ENCODE measurements around the gene HMMR.
A peak's percentile ranks its signal among the peaks of the same experiment; 100 is the strongest.

HMMR gene

DNA sequence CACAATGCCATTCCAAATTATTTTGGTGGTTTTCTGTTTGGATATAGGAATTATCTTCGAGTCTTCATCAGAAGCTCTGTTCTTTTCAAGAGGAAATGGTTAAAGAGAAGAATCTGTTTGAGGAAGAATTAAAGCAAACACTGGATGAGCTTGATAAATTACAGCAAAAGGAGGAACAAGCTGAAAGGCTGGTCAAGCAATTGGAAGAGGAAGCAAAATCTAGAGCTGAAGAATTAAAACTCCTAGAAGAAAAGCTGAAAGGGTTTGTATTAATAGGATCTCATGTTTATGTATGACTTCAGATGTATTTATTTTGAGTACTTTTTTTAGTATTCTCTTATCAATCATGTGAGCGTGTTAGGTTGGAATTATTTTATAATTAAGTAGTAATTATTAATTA, 15.0 kb downstream of the HMMR start:
- no peak for DNase-seq
- TF ChIP-seq POLR2A (IDR thresholded peaks at IDR 0.05; ENCODE audit: low read length) = no peak
- TF ChIP-seq GATA1 (IDR thresholded peaks at IDR 0.05; ENCODE audit: low read depth, low read length) = no peak

DNA sequence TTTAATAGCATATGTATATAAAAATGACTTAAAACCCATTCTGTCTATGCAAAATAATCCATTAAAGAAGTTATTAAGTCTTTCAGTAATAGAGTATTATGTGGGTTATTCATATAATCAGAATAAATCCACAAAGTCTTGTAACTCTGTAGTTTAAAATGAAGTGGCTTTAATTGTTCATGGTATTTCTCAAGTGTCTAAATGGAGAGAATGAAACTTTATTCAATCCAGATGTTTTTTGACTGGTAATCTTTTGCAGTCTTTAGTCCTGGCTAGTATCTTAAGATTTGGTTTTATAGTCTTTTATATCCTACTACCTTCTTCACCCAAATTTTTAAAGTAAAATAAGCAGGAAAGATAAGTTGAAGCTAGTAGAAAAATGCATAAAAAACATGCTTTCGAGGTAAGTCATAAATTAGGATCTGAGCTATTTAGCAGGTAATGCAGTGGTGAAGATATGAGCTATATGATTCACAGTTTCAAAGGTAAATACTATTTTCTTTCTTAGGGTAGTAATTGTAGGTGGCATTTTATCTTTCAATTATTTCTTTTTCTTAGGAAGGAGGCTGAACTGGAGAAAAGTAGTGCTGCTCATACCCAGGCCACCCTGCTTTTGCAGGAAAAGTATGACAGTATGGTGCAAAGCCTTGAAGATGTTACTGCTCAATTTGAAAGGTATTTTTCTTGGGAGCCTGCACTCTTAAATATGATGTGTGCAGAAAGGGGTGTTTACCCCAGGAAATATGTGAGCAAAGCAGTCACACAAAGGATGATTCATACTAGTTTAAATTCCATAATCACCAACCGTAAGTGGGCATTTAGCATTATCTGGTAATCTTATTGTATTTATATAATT, 17.9 kb downstream of the HMMR start:
- DNase-seq = no peak

DNA sequence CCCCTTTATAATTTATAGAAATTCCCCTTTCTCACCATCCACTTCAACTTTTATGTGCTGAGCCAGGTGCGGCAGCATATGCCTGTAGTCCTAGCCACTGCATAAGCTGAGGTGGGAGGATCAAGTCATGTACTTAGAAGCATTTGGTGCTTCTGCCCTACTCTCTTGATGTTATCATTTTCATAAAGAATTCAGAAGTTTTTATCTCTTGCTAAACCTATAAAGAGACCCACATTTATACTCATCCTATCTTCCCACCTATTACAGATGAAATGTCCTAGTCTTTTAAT, 18.5 kb downstream of the HMMR start:
- no peak for DNase-seq
- TF ChIP-seq GATA1 (IDR thresholded peaks at IDR 0.05; ENCODE audit: low read depth, low read length) (no peak), POLR2A (IDR thresholded peaks at IDR 0.05; ENCODE audit: low read length) (no peak)

More for the DNA sequence above, 17.9 kb downstream of the HMMR start:
- TF ChIP-seq POLR2A (IDR thresholded peaks at IDR 0.05; ENCODE audit: low read length) = no peak
- TF ChIP-seq GATA1 (IDR thresholded peaks at IDR 0.05; ENCODE audit: low read depth, low read length) = no peak

DNA sequence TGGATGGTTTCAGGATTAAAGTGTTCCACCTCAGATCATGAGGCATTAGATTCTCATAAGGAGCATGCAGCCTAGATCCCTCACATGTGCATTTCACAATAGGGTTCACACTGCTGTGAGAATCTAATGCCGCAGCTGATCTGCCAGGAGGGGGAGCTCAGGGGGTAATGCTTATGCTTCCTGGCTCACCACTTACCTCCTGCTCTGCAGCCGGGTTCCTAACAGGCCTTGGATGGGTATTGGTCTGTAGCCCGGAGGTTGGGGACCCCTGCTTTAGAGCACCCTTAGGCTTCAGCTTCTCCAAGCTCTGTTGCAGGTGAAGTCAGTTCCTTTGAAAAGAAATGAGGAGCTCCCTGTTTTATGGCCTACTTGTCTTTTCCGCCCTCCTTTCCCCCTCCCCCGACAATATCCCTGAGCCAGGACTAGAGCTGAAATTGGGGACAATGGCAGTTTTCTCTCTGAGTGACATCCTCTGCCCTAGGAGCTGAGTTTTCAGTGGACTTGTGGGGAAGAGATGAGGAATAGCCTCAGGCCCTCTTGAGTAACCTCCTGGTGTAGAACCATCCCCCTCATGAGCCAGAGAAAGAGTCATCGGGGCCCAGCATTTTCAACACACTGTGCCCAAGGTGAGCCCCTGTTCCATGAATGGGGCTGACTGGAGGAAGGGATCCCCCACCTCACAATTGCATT, 28.8 kb downstream of the HMMR start:
- peak in 1 of 2 experiments; percentile 22 for DNase-seq
- no peak for TF ChIP-seq POLR2A (IDR thresholded peaks at IDR 0.05; ENCODE audit: low read length)

DNA sequence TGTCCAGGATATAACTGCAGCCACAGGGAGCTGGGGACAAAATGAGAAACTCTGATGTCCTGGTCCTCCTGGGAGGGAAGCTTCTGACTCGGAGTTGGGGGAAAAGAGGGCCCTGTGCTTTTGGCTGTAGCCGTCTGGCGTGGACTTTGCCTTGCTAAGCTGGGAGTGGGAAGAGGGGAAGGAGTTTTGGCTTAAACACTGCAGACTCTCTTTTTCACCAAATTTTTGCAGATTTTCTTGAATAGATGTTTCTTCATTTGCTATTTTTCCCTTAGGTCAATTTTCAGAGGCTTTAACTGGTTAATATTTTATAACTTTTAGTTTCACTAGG, 29.3 kb downstream of the HMMR start:
- TF ChIP-seq POLR2A (IDR thresholded peaks at IDR 0.05; ENCODE audit: low read length) (no peak), GATA1 (IDR thresholded peaks at IDR 0.05; ENCODE audit: low read depth, low read length) (no peak)
- DNase-seq = no peak

DNA sequence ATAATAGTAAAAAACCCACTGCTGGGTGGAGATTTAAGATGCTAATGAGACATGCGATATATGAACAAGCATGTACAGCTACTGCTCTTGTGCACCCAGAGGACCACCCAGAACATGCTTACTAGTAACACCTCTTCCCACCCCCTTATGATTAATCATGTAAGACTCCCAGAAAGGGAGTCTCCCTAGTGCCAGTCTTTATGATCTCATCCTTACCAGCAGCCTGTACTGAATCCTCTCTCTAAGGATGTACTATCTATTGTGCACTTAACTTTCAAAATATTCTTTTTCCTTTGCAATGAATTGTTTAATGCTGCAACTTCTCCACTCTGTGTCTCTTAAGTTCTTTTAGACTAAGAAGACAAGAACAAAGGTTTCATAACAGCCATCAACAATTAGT, 35.9 kb downstream of the HMMR start:
- TF ChIP-seq GATA1 (IDR thresholded peaks at IDR 0.05; ENCODE audit: low read depth, low read length) = no peak
- TF ChIP-seq POLR2A (IDR thresholded peaks at IDR 0.05; ENCODE audit: low read length) = no peak
- DNase-seq = no peak

DNA sequence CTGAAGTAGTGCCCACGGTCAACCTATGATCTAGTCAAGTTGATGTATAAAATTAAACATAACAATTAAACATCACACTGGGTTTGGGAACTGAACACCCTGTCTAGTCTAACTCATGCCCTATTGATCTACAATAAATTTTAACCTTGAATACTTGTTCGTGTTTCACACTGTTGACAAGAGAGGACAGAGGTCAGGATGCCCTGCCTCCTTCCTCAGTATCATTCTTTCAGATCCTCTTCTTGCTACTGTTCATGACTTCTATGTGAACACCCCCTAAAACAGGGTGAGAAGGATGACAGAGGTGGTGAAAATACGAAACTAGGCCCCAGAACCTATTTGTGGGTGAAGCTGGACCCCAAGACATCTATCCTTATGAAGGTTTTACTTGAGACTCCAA, 36.9 kb downstream of the HMMR start:
- TF ChIP-seq POLR2A (IDR thresholded peaks at IDR 0.05; ENCODE audit: low read length) (no peak), GATA1 (IDR thresholded peaks at IDR 0.05; ENCODE audit: low read depth, low read length) (no peak)
- no peak for DNase-seq

DNA sequence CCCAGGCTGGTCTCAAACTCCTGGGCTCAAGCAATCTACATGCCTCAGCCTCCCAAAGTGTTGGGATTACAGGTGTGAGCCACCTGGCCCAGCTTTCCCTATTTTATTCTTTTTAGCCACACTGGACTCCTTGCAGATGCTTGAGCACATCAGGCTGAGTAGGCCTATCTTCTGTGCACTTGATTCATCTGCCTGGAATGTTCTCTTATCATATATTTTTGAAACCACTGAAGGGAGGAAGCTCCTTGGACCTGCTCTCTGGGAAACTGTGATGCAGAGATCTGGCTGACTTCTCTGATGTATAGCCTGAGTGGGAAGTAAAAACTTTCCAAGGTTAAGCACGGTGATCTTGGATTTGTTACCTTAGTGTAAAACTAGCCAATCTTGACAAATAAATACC, 38.5 kb downstream of the HMMR start:
- TF ChIP-seq POLR2A (IDR thresholded peaks at IDR 0.05; ENCODE audit: low read length) = no peak
- no peak for TF ChIP-seq GATA1 (IDR thresholded peaks at IDR 0.05; ENCODE audit: low read depth, low read length)
- DNase-seq = no peak

DNA sequence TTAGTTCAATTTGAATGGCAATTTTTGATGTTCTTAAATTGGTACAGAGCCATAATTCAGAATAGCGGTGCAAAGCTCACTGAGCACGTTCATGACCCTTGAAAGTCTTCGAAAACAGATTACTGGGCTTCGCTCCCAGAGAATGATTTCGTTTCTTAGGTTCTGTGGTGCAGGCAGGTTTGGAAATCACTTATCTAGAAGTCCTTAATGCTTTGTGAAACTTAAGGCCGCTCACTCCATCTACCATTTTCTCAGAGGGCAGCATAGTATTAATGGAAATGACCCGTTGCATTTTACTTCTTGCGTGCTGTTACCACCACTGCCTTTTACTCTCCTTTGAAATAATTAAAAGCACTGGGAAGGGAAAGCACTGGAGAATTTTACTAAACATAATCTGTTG, 42.1 kb downstream of the HMMR start:
- no peak for DNase-seq
- no peak for TF ChIP-seq GATA1 (IDR thresholded peaks at IDR 0.05; ENCODE audit: low read depth, low read length)
- TF ChIP-seq POLR2A (IDR thresholded peaks at IDR 0.05; ENCODE audit: low read length) = no peak

DNA sequence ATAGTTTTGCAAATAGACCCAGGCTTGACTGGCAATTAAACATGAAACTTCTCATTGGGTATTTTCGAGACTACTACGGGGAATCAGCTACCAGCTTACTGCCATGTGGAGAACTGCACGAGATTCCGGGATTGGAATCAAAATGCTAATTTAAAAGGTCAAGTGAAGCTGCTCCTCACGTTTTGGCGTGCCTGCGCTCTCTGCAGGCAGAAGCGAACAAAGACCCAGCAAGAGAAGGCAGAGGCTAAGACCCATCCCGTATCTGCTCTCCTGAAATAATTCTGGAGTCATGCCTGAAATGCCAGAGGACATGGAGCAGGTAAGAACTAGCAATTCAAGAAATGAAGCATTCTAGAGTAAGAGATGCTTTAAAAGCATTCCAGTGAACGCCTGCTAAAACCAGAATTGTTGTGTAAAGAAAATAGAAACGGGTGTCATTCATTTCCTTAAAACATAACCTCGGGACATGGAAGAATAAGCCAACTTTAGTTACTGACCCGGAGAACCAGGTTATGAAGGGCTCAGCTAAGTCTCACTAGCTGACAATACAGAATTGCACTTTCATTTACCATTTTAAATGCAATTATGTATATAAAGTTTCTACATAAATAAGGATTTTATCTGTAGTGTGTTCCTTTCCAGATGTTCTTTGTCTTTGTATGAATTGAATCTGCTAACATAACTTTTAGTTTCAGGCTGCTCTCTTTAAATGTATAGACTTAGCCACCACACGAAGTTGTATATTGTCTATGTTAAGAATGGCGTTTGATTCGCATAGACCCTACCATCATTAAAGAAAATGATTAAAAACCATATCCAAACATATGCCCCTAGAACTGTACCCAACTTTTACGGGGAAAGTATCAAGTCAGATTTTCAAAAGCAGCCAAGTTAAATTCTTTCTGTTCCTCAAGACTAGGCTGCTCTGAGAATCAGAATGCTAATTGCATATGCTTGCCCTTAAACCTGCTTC, 43.0 kb downstream of the HMMR start:
- TF ChIP-seq POLR2A (IDR thresholded peaks at IDR 0.05; ENCODE audit: low read length) = peak; percentile 62
- TF ChIP-seq GATA1 (IDR thresholded peaks at IDR 0.05; ENCODE audit: low read depth, low read length) = no peak
- peak; percentile 69 to 81 for DNase-seq

DNA sequence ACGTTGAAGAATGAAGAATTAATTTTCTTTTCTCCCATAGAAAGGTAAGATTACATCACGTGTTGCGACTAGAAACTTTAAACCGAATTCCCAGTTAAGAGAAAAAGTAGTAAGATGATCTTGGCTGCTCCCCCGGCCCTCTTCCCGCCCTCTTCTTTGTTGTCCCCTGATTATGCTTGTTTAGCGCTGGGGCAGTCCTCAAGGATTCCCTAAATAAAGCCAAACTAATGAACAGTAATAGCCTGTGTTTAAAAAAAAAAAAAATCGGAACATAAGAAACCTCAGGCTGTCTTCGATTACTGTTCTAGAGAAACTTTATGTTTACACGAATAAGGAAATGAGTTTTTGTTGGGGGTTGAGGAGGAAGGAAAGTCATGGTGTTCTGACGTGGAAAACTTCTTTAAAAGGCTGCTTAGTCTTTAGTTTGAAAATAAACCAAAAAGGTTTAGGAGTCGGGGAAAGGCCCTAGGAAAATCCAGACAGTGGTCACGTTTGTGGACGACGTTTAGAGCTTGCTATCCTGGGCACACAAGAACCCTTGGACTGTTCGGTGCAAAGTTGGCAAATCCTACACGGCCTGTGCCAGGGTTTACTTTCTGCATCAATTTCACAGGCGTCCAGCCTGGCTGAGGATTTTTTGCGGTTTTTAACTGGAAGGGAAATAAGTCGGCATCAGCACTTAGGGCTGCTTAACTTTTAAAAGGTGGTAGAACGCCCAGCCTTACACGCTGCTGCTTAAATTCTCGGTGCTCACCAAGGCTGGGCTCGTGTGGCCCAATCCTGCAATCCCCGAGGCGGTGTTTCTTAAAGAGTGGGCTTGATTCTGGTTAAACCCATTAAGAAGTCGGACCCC, 43.9 kb downstream of the HMMR start:
- DNase-seq = peak; percentile 64 to 65

DNA sequence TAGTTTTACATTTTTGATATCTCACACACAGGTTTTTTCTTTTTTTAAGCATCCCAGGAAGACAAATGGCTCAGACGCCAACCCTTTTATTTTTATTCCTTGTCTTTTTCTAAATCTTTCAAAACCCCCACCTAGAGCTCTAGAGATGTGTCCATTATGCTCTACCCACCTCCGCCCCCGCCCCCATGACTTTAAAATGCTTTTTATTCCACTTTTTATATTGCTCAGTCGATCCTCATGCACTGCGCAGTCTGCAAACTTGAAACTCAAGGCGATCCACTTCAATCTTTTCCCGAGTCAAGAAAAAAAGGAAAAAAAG, 44.6 kb downstream of the HMMR start:
- no peak for DNase-seq
- no peak for TF ChIP-seq POLR2A (IDR thresholded peaks at IDR 0.05; ENCODE audit: low read length)
- no peak for TF ChIP-seq GATA1 (IDR thresholded peaks at IDR 0.05; ENCODE audit: low read depth, low read length)

More for the DNA sequence above, 43.9 kb downstream of the HMMR start:
- TF ChIP-seq POLR2A (IDR thresholded peaks at IDR 0.05; ENCODE audit: low read length) = no peak
- TF ChIP-seq GATA1 (IDR thresholded peaks at IDR 0.05; ENCODE audit: low read depth, low read length) = no peak

DNA sequence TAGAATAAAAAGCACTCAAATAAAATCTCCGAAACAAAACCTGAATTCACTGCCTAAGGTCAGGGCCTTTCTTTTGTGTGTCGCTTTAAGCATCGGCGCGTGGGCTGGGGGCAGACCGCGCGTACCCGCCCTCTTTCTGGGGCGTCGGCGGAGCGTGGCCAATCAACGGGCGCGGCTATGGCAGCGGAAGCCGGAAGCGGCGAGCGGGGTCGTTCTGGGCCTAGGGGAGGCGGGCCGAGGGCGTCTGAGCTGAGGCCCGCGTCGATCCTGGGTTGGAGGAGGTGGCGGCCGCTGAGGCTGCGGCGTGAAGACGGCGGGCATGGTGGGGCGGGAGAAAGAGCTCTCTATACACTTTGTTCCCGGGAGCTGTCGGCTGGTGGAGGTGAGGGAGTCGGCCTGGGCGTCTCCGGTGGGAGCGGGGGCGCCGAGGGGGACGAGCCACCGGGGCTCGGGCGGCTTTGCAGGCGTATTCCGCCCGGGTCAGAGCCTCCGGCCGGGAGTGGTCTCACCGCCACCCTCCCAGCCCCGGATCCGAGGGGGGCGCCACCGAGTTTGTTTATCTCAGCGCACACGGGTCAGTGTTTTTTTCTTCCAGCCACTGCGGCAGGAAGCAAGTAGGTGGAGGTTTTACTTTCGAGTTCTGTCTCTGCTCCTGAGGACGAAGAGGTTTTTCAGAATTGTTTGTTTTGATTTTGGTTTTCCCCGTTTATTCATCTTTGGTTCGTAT, 45.1 kb downstream of the HMMR start, which contains the start of gene MAT2B:
MAT2B (plus strand) TSS at position 252 of the 727 bp plus-strand sequence; CDS start at position 320, 68 bp downstream.
- peak; percentile 94 for TF ChIP-seq POLR2A (IDR thresholded peaks at IDR 0.05; ENCODE audit: low read length)
- no peak for TF ChIP-seq GATA1 (IDR thresholded peaks at IDR 0.05; ENCODE audit: low read depth, low read length)
- peak; percentile 96 to 97 for DNase-seq

Data from erythroblast (primary cell).